GOT3 (cell line): ENCODE data around the gene SOSTDC1.

ENCODE experiments used
- DNase-seq: peaks from one replicate; lab custom pipeline; 2025; ENCODE audit warnings: mixed read lengths; lab: John Stamatoyannopoulos, UW

Gene SOSTDC1

DNA sequence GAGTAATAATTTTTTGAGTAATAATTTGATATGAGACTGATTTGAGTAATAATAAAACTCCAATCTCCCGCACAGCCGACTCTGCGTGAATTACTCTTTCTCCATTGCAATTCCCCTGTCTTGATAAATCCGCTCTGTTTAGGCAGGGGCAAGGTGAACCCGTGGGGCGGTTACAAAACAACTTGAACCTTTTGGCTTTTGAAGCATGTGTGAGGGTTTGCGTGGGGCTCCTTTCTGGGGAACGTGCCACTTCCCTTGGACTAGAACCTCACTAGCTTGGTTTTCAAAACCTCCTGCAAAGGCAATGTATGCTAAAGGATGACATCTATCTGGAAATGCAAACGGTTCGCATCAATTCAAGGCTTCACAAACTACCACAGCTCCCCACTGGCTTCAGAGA is 45.7 kb downstream of the SOSTDC1 start:
- no peak for DNase-seq

DNA sequence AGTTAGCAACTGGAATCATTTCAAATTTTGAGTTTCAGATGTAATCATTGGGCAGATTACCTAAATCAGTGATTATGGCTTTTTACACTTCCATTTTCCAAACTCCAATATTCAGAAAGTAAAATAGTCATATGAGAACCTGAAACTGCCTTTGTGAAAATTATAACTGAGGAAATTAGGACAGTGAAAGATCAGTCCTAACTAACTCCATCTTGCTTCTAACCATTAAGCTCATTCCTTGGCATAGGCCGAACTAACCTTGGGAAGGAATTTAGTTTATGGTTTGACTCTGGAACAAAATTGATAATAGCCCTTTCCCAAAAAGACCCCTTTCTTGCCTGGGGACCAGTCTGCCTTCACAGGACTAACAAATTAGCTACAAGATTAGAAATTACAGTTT is 46.4 kb downstream of the SOSTDC1 start:
- no peak for DNase-seq

DNA sequence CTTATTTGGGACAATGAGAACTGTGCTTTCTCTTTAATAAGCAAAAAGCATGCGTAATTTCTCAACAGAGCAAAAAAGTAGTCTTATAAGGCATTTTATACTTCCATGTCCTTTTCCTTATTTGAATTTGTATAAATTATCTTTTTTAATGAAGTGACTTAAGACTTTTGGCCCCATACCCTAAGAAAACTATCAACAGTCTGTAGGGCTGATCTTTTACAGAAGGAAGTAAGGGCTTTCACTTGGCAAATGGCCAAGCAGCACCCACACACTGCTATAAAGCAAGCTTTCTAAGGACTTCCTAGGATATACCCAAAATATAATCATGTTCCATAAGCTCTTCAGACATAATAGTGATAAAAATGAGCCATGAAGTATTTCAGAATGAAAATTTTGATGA is 47.6 kb downstream of the SOSTDC1 start:
- no peak for DNase-seq

- DNase-seq = no peak
Observed at GRCh38 chr7:16416289-16417282, 49.0 kb downstream of the SOSTDC1 start.

DNA sequence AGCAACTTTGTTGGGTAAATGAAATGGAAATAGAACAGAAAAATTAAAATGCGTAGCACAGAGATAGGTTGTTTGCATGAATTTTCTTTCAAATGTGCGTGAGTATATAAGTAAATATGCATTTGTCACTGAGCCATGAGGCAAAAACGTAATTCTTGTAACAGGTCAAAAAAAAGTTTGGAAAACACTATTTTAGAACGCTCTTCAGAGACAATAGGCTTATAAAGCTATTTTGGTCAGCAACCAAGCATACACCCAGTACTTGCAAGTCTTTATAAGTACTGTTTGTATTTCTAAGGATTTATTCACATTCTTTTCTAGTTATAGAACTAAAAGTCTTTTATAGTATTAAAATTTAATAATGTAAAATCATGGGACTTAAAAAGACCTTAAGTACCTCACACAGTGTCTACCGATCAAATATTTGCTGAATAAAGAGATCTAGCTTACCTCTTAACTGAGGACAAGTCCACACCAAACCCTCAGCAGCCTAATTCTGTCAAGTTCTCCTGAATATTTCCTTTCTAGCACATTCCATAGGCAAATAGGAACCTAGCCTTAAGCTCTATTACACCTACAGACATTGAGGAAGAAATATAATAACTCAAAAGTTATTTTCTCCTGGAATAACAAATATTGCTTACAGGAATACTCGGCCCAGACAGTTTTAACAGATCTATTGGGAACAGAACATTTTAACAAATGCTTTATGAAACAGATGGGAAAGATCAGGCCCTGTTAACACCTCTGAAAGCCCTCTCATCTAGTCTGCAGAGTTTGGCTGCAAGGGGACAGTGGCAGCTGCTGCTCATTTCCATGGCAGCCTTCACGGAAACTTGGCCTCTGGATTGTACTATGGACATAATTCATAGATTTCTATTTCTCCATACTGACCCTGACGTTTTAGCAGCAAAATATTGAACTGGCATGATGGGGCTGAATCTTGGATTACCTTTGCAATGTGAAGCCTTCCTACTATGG is 53.0 kb downstream of the SOSTDC1 start:
- DNase-seq = no peak
